Tibial nerve (tissue), 4 donors: ENCODE data around the gene INPP4B.

Experiments used
- EP300 ChIP-seq, 2 donors: sonication (generic); formaldehyde crosslinking; IDR thresholded peaks; one replicate each; pipeline ENCODE4 v1.6.1; 2017; ENCODE audit warnings: antibody characterized with exemption in 2 of 2, mild to moderate bottlenecking in 1 of 2
- POLR2A ChIP-seq, 2 donors: fragments of 450-650 bp; IDR thresholded peaks; one replicate each; pipeline ENCODE4 v1.6.1; 2017; ENCODE audit warnings: antibody characterized with exemption in 2 of 2, mild to moderate bottlenecking in 2 of 2, moderate library complexity in 2 of 2
- TF ChIP-seq, protein P1 (sequence below), 5 experiments: fragments of 200-600 bp in 3 of 5; fragments of 450-650 bp in 2 of 5; sonication (generic) in 3 of 5; IDR thresholded peaks; one replicate each; pipeline ENCODE4 v1.5.1; 2016 to 2019; ENCODE audit warnings: antibody characterized with exemption in 5 of 5, mild to moderate bottlenecking in 3 of 5, moderate library complexity in 2 of 5

DNA sequence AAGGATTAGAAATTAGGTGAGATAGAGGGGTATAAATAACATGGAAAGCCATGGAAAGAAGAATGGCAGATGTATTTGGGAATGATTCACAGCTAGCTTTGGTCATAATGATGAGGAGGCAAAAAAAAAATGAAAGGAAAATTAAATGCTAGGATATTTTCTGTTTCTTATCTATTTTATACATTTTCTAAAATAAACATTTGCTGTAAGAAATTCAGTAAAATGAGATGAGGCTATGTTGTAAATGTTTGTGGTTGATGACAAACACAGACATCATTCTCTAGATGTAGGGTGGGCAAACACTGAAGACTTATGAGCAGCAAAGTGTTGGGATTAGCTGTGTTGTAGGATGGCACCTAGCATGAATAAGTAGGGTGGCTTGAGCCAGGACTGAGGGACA, 802.6 kb downstream of the INPP4B start:
- TF ChIP-seq POLR2A (IDR thresholded peaks at IDR 0.05) (no peak), EP300 (IDR thresholded peaks at IDR 0.05) (no peak)
- TF ChIP-seq, protein P1, sequence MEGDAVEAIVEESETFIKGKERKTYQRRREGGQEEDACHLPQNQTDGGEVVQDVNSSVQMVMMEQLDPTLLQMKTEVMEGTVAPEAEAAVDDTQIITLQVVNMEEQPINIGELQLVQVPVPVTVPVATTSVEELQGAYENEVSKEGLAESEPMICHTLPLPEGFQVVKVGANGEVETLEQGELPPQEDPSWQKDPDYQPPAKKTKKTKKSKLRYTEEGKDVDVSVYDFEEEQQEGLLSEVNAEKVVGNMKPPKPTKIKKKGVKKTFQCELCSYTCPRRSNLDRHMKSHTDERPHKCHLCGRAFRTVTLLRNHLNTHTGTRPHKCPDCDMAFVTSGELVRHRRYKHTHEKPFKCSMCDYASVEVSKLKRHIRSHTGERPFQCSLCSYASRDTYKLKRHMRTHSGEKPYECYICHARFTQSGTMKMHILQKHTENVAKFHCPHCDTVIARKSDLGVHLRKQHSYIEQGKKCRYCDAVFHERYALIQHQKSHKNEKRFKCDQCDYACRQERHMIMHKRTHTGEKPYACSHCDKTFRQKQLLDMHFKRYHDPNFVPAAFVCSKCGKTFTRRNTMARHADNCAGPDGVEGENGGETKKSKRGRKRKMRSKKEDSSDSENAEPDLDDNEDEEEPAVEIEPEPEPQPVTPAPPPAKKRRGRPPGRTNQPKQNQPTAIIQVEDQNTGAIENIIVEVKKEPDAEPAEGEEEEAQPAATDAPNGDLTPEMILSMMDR (IDR thresholded peaks at IDR 0.05), result no peak
